NCI-H2107 treated with DMSO at 0.1 percent for 48 hours (cell line): ENCODE measurements around the gene ELAPOR1.
"Not testable (repeated sequence)": the region's sequence is repeated elsewhere in the genome, so short reads cannot be mapped to it uniquely, and the experiment has no call there.

Experiments
- DNase-seq: peaks from one replicate; lab custom pipeline; 2025; ENCODE audit not compliant: unreplicated experiment; lab: John Stamatoyannopoulos, UW

The ELAPOR1 gene

GRCh38 chr1:109134423-109134822 is 20.5 kb downstream of the ELAPOR1 start:
- peak; percentile 36 for DNase-seq

- DNase-seq: no peak
These were observed 22.0 kb downstream of the ELAPOR1 start for GRCh38 chr1:109135940-109136339.

- DNase-seq: no peak
These were observed 22.9 kb downstream of the ELAPOR1 start for GRCh38 chr1:109136766-109137165.

DNA sequence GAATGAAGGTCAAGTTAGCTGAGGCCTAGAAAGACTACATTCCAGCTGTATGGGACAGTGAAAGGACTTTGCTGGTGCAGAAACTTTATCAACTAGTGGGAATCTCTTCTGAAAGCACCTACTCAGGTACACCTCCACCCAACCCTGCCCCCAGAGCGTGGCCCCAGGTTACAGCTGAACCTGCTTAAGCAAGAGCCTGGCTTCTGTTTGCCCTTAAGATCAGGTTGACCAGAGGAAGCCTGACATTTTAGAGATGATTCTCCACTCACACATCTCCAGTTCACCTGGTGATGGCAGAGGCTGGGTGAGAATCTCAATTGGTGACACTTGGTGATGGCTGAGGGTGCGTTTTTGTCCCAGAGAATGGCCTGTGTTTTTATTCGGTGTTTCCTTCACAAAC is 24.0 kb downstream of the ELAPOR1 start:
- no peak for DNase-seq

DNA sequence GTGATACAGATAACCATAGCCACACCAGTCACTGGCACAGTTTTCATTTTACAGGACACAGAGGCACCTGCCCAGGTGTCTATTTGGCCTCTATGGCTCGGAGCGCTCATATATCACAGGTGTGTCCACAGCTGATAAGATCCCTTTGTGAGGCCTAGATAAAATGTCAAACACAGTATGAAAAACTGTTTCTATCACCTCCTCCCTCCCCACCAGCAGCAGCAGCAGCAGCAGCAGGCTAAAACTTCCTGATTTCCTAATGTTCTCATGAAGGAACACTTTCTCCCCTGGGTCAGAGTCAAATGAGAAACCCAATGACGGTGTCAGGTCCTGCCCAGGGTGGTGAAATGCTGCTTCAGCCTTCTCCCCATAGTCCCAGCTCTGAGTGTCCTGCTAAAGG is 24.4 kb downstream of the ELAPOR1 start:
- no peak for DNase-seq

DNA sequence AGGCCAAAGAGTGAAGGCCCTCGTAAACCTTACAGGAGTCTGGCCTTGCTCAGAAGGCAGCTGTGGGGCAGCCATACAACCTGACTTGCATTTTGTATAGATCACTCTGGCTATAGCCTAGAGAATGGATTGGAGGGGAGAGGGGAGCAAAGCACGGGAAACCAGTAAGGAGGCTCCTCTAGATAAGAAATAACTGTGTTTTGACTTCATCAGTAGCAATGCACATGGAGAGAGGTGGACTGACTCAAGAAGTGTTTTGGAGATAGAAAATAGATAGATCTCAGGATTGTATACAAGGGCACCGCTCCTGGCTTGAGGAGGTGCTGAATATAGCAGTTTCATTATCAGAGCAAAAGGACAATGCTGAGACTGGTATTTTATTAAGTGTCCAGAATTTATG is 26.5 kb downstream of the ELAPOR1 start:
- DNase-seq: no peak

GRCh38 chr1:109142260-109142659 is 28.3 kb downstream of the ELAPOR1 start:
- no peak for DNase-seq

DNA sequence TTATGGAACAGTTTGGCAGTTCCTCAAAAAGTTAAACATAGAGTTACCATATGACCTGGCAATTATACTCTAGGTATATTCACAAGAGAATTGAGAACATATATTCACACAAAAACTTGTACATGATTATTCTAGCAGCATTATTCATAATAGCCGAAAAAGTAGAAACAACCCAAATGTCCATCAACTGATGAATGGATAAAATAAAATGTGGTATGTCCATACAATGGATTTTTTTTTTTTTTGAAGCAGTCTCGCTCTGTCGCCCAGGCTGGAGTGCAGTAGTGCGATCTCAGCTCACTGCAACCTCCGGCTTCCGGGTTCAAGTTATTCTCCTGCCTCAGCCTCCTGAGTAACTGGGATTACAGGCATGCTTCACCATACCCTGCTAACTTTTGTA is 28.8 kb downstream of the ELAPOR1 start:
- DNase-seq: not testable (repeated sequence)

GRCh38 chr1:109148987-109149561 is 35.2 kb downstream of the ELAPOR1 start:
- DNase-seq: no peak

DNA sequence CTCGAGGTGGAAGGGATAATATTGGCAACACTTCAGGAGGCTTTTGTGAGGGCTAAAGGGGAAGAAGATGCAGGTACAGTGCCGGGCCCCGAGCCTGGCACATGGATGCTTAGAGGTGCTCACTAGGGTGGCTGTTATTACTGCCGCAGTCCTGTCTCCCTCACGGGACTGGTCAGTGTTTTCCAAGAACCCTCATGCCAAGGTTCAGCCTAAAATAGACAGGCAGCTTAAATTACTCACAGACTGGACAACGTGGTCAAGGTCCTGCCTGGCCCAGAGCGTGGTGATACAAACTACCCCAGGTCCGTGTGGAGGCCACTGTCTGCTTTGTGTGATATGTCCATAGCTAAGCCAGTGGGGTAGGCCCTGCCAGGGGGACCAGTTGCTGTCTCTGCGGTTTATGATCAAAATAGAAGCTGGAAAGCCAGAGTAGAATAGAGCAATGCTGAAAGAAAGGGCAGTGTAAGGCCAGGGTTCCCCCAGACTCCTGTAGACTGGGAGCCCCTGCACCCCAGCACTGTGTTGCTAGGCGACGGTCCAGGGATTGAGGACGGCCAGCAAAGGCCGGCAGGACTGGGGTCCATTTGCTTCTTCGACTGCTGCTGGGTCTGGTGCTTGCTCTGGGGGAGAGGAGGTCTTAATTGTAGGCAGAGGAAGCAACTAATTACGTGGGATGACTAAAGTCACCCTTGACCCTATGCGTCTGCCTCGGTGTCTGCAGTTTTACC is 36.1 kb downstream of the ELAPOR1 start:
- DNase-seq: no peak

- DNase-seq: peak; percentile 40
These were observed 37.5 kb downstream of the ELAPOR1 start for GRCh38 chr1:109151146-109151990.

GRCh38 chr1:109152196-109152595 is 38.3 kb downstream of the ELAPOR1 start:
- DNase-seq: no peak

- no peak for DNase-seq
These were observed 43.0 kb downstream of the ELAPOR1 start for GRCh38 chr1:109156916-109157385.

- peak; percentile 21 for DNase-seq
These were observed 44.5 kb downstream of the ELAPOR1 start for GRCh38 chr1:109158433-109158832.

DNA sequence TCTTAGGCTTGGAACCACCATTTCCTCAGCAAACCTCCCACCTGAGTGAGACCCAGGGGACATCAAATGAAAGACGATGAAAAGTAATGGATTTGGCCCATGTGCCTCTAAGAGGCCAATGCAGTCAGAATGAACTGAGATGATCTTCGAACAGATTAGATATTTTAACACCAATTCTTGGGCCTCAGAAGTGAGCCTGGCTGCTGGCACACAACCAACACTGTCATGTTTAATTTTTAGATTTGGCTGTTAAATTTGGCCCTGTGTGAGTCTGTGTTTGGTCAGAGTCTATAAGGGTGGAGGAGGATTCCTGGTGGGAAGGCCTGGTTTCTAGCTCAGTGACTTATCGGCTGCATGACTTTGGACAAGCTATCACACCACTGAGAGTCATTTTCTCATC is 45.4 kb downstream of the ELAPOR1 start:
- no peak for DNase-seq

DNA sequence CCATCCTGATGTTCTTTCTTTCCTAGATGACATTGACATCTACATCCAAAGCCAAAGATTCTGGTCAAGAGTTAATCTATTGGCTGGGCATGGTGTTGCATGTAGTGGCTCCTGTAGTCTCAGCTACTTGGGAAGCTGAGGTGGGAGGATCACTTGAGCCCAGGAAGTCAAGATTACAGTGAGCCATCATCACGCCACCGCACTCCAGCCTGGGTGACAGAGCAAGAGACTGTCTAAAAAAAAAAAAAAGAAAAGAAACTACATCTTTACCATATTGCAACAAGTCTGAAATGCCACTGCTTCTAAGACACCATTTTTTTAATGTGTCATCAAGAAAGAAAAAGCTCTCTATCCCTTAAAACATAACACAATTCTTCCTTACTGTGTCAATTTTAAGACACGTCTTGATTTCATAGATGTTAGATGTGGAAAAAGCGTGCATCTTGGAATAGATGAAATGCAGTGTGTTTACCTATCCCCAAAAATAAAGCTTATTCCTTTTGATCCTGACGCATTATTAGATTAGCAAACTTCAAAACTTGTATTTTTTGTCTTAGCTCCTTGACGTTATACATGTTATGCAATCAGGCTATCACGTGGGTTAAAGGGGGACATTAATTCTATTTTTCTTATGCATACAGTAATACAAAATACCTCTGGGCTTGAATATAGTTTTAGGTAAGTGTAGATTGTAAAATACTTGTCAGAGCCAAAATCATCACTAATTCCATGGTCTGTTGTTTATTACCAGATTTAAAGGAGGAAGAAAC is 46.3 kb downstream of the ELAPOR1 start:
- no peak for DNase-seq

DNA sequence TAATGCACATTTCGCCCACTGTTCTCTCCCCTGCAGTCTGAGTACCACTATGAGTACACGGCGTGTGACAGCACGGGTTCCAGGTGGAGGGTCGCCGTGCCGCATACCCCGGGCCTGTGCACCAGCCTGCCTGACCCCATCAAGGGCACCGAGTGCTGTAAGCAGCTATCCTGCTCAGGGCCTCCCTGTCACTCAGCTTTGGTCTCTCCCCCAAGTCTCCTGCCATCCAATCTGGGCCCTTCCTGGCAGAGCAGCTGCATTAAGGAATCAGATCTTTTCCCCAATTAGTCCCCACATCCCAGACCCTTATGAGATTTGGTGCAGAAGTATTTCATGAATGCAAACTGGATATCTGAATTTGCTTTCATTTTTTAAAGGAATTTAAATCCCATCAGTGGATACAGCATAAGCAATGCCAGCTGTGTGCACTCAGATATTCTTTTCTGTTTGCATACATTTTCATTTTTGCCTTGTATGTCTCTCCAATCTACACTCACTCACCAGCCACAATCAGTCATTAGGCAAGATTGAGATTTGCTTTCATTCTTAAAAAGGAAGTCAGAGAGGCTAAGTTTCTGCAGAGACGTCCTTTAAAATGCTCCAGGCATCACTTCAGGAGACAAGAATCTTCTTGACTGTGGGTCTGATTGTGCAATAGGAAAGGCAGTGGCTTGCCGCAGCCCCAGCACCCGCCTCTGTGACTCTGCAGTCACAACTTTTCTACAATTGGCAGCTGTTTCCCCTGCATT is 48.1 kb downstream of the ELAPOR1 start:
- DNase-seq: no peak

DNA sequence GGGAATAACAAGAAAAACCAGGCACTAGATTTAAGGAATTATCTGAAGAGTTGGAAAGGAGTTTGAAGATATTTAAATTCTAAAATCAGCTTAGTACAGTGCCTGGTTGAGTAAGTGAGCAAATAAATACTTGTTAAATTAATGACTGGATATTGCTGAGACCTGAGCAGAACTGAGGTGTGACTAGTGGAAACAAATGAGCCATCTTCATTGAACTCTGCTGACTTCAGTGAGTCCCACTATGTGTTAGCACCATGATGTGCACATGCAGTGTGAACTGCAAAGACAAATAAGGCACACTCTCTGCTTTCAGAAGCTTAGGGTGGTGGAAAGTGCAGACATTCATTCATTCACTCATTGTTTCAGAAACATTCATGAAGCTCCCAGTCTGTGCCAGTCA is 48.7 kb downstream of the ELAPOR1 start:
- DNase-seq: no peak

- no peak for DNase-seq
These were observed 49.6 kb downstream of the ELAPOR1 start for GRCh38 chr1:109163551-109163950.
